Measurements from ENCODE around the gene ARL11.
A peak's percentile ranks its signal among the peaks of the same experiment; 100 is the strongest.
"Not testable (repeated sequence)": the region's sequence is repeated elsewhere in the genome, so short reads cannot be mapped to it uniquely, and the experiment has no call there.

Gene ARL11

GRCh38 chr13:49627831-49628652 is at the start of gene ARL11:
Gene ARL11 (plus strand): TSS chr13:49628507. CDS start chr13:49630448, 1,941 bp downstream.
- peak; percentile 41 for DNase-seq

DNA sequence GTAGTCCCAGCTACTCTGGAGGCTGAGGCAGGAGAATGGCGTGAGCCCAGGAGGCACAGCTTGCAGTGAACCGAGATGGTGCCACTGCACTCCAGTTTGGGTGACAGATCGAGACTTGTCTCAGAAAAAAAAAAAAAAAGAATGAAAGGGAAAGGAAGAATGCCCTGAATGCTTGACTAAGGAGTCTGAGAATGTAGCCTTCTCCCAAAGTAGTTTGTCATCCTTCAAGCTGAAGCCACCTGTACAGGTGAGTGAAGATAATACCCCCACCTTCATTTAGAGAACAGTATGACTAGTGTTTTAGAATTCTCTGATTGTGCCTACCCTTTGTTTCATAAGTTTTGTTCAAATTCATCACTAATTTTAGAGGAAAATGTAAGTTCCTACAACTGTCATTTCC is 48.8 kb upstream of the ARL11 start:
- DNase-seq = no peak

- DNase-seq = no peak
Observed at GRCh38 chr13:49580980-49581680, 47.2 kb upstream of the ARL11 start.

DNA sequence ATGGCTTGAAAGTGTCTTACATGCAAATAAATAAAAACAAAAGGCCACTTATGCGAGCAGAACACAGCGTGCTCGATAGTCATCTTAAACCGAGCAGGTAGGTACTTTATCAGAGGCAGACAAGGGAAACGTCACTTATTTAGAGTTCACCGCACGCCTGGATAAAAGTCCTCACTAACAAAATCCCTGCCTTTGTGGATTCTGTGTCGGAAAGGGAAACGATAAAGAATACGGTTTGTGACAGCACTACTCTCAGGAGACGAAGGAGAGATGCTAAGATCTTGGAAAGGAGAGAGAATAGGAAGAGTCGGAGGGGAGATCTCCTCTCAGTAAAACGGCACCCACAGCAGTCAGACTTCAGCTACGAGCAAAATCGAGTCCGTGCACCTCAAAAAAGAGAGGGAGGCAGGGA is 43.5 kb upstream of the ARL11 start:
- DNase-seq = no peak

DNA sequence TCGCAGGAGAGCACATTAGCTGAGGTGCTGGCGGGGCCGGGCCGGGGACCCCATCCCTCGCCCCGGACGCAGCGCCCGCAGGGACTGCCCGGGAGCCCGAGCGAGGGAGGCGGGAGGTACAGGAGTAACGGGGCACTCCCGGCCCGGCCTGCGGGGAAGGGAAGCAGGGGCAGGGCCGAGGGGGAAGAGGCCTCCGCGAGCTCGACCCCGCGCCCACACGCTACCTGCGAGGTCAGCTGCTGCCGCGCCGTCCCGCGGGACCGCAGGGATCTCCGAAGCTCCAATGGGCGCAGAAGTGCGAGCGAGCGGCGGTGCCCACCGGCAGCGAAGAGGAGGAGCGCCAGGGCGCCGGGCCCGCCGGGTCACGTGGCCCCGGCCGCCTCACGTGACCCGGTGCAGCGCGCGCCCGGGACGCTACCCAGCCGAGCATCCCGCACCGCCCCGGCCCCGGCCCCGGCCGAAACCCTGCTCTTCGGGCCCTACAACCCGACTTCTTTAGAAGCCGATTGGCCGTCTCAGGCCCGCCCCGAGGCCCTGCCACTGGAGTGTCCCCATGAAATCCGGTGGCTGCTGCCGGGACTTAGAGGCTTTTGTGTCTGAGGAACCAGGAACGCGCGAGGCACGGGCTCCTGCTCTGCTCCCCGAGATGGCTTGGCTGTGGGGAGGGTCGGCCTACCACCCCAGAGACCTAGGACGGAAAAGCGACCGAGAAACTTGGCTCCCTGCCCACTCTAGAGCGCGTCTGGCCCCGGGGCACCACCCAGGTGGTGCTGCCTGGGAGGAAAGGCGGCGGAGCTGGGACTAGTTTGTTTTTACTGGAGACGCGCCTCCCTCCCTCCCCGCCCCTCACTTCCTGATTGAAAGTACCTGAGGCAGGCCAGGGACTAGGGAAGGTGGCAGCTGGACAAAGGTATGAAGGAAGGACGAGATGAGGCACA is 42.8 kb upstream of the ARL11 start, which contains the start of gene RCBTB1:
Gene RCBTB1 (minus strand): TSS at position 339 of the 938 bp plus-strand sequence. CDS start 18,279 bp downstream, outside the sequence.
- peak; percentile 64 for DNase-seq

DNA sequence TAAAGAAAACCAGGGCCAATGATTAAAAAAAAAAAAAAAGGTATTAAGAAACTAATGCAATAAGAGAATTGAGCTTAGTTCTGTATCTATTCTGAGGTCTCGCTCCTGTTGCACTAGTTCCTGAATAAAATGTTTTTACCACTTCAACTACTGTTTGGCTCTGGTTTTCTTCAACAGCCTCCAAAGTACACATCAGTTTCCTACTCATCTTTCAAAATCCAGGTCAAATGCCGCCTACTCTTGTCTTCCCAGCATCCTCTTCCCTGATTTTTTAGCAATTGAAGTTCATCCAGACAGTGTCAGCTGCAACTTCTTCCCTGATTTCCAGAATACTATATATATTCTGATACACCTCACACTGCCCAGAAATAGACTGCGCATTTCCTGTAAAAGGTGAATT is 41.6 kb upstream of the ARL11 start:
- no peak for DNase-seq

DNA sequence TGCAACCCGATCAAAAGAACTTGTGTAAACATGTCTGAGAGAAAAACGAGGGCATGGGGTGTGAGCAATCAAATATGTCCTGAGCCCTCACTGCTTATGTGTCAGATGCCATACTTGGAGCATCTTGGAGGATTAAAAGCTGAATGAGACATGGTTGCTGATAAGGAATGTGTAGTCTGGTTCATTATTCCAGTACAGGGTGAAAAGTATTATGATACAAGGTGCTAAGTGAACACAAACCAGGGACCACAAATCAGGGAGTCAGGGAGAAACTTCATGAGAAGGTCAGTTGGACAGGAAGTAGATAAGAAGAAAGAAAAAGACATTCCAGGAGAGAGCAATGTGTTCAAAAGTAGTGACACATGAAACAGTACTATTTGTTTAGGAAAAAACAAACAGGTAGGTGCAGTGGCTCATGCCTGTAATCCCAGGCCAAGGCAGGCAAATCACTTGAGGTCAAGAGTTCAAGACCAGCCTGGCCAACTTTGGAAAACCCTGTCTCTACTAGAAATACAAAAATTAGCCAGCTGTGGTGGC is 40.9 kb upstream of the ARL11 start:
- DNase-seq = no peak

DNA sequence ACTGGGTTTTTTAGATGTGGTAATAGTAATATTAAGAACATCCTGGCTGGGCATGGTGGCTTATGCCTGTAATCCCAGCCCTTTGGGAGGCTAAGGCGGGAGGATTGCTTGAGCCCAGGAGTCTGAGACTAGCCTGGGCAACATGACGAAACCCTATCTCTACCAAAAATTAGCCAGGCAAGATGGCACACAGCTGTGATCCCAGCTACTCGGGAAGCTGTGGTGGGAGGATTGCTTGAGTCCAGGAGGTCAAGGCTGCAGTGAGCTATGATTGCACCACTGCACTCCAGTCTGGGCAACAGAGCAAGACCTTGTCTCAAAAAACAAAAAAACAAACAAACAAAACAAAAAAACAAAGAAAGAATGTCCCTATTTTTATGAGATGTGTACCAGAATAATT is 37.6 kb upstream of the ARL11 start:
- not testable (repeated sequence) for DNase-seq

- not testable (repeated sequence) for DNase-seq
Observed at GRCh38 chr13:49593876-49594275, 34.4 kb upstream of the ARL11 start.

DNA sequence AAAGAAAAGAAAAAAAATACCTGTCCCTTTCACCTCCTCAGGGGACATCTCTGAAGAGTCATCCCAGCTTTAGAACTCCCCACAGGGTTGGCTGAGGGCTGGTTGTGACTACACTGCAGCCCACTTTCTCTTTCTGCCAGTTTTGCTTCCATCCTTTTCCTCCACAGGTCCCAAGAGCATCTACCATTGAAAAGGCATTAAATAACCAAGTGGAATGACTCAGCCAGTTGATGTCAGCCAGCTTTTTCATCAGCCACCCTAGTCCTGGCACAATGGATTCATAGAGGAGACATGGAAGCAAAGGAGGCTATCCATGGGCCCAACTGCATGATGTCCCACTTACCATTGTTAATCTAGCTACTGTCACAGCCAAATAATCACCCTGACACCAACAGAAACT is 33.7 kb upstream of the ARL11 start:
- DNase-seq = no peak

- DNase-seq = no peak
Observed at GRCh38 chr13:49596221-49596620, 32.1 kb upstream of the ARL11 start.

DNA sequence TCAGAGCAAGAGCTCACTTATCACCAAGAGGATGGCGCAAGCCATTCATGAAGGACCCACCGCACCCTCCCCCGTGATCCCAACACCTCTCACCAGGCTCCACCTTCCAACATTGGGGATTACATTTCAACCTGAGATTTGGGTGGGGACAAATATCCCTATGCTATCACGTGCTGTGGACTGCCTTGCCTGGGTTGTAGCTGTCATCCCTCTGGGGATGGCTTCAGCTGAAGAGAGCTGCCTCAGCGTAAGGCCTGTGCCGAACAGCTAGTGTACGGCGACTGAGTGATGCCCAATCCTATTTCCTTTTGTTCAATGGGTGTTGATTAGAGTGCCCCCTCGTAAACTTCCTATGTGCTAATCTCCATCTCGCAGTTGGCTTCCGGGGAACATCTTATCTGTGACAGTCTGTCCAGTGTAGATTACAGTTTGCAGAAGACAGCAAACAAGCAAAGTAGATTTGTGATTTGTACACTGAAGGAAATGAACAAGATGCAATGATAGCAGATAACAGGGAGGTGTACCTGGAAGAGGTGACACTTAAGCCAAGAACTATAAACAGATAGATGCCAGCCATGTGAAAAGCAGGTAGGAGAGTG is 31.2 kb upstream of the ARL11 start:
- DNase-seq = no peak

- no peak for DNase-seq
Observed at GRCh38 chr13:49602005-49602404, 26.3 kb upstream of the ARL11 start.

- DNase-seq = not testable (repeated sequence)
Observed at GRCh38 chr13:49602615-49603014, 25.7 kb upstream of the ARL11 start.

DNA sequence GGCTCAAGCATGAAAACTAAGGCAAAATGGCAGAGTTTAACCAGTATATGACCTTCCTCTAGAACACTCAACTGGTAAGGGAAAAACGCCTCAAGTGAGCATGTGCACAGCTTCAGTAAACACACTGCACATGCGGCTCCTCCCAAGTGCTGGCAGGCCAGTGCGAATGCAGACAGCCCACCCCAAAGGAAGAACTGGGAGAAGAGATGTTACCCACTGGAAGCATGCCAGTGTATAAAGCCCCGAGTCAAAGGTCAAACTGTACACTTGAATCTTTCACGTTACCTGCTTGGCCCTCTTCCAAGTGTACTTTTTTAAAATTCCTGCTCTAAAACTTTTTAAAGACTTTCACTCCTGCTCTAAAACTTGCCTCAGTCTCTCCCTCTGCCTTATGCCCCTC is 23.7 kb upstream of the ARL11 start:
- no peak for DNase-seq

DNA sequence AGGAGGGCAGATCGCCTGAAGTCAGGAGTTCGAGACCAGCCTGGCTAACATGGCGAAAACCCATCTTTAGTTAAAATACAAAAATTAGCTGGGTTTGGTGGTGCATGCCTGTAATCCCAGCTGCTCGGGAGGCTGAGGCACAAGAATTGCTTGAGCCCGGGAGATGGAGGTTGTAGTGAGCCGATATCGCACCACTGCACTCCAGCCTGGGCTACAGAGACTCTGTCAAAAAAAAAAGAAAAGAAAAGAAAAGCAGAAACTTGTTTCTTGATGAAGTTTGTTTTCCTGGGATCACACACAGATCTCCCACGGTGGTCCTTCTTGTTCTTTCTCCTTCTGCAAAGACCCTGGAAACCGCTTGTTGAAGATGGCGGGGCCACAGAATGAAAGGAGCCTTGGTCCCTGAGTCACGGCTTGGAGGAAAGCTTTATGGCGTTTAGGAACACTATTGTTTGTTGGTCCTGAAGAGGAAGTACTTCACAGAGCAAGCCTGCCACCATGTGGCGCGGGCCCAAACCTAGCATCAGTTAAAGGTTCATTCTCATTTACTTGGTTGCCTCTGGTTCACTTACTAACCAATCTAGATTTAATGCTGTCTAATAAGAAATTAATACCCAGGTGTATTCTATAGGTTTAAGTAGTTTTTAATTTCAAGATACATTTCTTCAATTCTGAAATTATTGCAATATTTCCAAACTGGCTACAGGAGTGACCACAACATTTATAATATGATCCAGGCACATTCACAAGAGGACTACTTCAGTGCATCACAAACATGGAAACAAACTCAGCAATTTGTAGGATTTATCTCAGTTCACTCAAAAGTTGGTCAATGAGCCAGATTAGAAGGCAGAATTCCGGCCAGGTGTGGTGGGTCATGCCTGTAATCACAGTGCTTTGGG is 21.3 kb upstream of the ARL11 start:
- peak; percentile 77 for DNase-seq

GRCh38 chr13:49607761-49608160 is 20.5 kb upstream of the ARL11 start:
- DNase-seq = no peak

DNA sequence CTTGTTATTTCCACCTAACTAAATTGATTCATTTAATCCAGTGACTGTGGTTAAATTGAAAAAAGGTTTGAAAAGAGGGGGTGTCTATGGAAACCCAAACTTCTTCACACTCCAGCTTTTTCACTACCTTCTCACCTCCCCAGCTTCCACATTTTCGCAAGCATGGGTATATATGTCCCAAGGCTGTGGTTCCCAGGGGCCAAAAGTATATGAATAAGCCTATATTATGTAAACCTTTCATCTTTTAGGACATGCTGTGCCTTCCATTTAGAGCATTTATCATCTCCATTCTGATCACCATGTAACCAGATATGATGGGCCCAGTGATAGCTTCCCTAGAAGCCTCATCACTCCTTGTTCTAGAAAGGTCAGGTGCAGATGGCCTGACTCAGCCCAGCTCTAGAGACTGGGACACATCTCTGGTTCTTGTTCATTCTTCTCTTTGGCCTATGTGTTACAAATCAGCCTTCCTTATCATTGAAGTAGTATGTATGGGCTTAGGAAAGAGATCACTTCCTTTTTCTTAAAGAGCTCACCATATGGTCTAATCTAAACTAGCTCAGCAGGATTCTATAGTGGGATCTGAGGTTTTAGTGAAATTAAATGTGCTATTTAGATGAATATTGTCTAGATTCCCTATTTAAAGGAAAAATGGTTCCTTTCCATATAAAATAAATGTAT is 19.5 kb upstream of the ARL11 start:
- no peak for DNase-seq

GRCh38 chr13:49610176-49610575 is 18.1 kb upstream of the ARL11 start:
- DNase-seq = no peak

- DNase-seq = not testable (repeated sequence)
Observed at GRCh38 chr13:49612042-49612441, 16.3 kb upstream of the ARL11 start.
